Stimulated activated CD8-positive, alpha-beta memory T cell treated with anti-CD3 and anti-CD28 coated beads, Interleukin-15, amount 100 ng/mL, for 1 hour (primary cell): Measurements from ENCODE around the gene LYPD4.

Experiments
- DNase-seq: peaks from one replicate; pipeline ENCODE4 v3.0.0-alpha.2; 2020; ENCODE audit warnings: low read depth

The LYPD4 gene

GRCh38 chr19:41850381-41850780 lies 5.9 kb upstream of the LYPD4 start:
- no peak for DNase-seq

- DNase-seq = no peak
Measured at GRCh38 chr19:41849067-41849466, 4.6 kb upstream of the LYPD4 start.

- DNase-seq = no peak
Measured at GRCh38 chr19:41848666-41849065, 4.2 kb upstream of the LYPD4 start.

DNA sequence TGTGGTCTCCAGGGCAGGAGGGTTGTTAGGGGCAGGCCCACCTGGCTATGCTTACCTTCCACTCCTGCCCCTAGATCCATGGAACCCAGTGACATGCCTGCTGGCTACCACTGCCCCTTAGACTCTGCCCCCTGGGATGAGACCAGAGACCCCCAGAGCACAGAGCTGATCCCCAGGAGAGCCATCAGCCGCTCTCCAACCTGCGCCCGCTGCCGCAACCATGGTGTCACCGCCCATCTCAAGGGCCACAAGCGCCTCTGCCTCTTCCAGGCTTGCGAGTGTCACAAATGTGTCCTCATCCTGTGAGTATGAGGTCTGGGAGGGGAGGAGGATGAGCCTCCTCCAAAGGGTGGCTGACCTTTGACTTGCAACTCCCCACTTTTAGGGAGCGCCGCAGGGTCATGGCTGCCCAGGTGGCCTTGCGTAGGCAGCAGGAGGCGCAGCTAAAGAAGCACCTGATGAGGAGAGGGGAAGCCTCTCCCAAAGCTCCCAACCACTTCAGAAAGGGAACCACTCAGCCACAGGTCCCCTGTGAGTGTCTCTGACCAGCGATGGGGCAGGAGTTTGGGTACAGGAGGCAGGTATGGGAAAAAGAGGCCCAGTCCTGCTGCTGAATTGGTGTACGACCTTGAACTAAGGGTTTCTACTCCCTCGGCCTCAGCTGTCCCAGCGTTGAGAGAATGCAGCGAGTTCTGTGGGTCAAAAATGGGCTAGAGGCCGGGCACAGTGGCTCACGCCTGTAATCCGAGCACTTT lies 3.0 kb upstream of the LYPD4 start:
- no peak for DNase-seq

DNA sequence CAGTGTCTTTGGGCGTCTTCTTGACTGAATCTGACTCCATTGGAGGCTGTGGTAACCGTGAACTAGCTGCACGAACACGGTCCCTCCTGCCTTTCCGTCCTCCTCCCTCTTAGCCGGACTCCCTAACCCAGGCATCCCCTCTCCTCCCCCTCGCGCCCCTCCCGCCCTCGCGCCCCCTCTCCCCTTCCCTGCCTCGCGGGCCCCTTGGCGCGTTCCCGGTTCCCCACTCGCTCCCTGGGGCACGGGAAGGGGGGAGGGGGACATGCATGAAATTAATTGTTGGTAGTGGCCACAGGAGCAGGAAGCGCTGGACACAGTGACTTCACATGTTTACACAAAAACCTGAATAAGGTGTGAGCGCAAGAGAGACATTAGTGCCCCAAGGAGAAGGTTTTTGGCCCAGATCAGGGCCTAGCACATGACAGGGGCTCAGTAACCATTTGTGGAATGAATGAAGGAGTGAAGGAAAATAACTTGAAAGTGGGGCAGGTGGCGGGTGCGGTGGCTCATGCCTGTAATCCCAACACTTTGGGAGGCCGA lies 638 bp upstream of the LYPD4 start:
- DNase-seq = no peak

- DNase-seq = no peak
Measured at GRCh38 chr19:41845001-41845050, 343 bp upstream of the LYPD4 start, which contains the start of gene DMRTC2. DMRTC2 (plus strand) TSS chr19:41845042; CDS start chr19:41847429, 2,387 bp downstream.

- no peak for DNase-seq
Measured at GRCh38 chr19:41843371-41843770, 1.1 kb downstream of the LYPD4 start.

- DNase-seq = no peak
Measured at GRCh38 chr19:41839211-41839610, 5.3 kb downstream of the LYPD4 start.

- DNase-seq = no peak
Measured at GRCh38 chr19:41837981-41838708, 6.3 kb downstream of the LYPD4 start.

DNA sequence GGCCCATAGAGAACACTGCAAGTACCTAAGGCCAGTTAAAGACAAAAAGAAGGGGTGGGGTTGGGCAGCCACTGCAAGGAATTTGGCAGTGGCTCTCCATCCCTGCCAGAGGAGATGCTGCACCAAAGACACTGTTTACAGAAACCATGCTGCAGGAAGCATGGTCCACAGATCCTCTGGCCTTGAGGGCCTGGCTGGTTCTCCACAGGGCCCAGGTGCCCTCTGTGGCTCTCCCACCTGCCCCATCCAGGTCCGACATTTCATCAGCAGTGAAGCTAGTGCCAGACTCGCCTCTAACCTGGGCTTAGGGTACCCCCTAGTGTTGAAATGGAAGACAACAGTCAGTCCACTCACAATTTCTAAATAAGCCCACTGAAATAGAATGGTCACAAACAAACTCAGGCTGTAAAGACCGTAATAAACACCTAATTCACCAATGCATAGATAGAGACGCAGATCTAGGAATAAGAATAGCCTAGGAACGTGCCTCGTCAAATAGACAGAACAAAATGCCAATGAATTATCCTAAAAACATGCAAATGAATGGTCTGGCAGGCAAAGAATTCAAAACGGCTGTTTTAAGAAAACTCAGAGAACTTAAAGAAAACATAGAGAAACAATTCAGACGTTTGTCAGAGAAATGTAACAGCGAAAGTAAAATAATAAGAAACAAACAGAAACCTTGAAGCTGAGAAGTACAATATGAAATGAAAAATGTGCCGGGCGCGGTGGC lies 23.3 kb downstream of the LYPD4 start:
- no peak for DNase-seq

DNA sequence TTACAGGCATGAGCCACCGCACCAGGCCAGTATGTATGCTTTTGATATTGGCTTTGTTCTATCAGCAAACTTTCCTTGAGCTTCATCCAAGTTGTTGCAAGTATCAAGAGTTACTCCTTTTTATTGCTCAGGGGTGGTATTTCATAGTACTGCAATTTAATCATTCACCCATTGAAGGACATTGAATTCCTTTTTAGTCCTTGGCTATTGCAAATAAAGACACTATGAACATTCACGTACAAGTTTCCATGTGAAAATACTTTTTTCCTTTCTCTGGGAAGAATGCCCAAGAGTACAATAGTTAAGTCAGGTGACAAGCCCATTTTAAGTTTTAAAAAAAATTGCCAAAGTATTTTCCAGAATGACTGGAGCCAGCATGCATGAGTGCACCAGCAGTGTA lies 27.7 kb downstream of the LYPD4 start:
- DNase-seq = no peak

- DNase-seq = no peak
Measured at GRCh38 chr19:41815301-41815700, 29.2 kb downstream of the LYPD4 start.

DNA sequence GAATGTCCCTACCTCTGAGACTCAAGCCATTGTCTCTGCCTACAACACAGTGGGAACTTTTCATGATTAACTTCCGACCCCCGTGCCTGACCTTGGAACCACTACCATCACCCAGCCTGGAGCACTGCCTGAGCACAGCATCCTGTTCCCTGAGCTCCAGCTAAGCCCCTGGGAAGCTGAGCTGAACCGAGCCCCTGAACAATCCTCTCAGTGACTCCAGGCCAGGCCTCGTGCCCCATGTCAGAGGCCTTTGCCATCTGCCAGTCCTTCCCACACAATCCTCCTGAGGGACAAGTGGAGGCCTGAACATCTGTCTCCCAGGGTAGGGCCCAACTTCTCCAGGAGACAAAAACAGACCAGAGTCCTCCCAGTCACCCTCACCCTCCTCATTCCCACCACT lies 30.6 kb downstream of the LYPD4 start:
- DNase-seq = no peak

GRCh38 chr19:41811981-41812380 lies 32.5 kb downstream of the LYPD4 start:
- no peak for DNase-seq

GRCh38 chr19:41811036-41811435 lies 33.4 kb downstream of the LYPD4 start:
- no peak for DNase-seq

DNA sequence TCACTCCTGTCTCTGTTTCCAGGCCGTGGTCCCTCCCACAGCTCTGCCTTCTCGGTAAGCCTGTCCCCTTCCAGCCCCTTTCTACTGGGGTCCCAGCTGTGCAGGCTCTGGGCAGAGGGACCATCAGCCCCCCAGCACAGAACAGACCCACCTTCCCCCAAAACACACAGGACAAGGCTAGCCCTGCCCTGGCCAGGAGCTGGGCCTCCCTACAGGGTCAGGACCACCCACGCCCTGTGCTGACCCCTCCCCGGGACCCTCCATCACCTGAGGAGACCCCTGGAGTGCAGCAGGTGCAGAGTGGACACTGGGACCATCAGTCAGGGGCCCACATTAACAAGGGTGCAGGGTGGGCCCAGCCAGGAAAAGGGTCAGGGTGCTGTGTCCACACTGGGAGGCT lies 34.2 kb downstream of the LYPD4 start:
- no peak for DNase-seq

DNA sequence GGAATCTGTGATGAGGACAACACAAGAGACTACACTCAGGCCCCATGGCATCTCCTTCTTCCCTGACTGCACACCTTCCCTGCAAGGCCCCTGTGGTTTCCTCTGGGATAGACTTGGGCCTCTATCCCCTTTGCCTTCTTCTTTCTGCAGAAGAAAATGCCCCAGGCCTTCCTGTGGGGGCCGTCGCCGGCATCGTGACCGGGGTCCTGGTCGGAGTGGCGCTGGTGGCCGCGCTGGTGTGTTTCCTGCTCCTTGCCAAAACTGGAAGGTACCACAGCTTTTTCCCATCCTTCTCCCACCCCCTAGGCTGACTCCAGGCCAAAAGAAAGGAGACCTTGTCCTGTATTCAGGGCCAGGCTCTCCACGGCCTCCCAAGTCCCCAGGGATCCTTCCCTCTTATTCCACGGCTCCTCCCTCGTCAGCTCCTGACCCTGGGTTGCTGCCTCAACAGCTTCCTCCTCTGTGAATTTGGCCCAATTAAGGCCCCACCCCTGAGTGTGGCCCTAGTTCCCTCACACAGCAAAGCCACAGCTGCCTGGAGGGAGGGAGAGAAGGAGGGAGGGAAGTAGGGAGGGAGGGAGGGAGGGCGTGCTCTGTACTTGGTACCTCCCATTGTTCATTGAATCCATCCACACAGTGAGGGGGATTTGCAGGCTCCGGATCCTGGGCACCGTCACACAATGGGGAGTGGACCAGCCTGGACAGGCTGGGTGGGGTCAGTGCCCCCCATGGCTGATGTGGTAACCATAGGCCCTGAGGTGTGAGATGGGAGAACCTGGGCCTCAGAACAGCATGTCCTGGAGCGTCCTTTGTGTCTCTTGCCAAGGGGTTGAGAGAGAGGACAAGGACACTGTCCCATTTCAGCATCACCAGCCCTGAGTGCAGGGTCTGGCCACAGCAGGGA lies 35.6 kb downstream of the LYPD4 start:
- DNase-seq = no peak

DNA sequence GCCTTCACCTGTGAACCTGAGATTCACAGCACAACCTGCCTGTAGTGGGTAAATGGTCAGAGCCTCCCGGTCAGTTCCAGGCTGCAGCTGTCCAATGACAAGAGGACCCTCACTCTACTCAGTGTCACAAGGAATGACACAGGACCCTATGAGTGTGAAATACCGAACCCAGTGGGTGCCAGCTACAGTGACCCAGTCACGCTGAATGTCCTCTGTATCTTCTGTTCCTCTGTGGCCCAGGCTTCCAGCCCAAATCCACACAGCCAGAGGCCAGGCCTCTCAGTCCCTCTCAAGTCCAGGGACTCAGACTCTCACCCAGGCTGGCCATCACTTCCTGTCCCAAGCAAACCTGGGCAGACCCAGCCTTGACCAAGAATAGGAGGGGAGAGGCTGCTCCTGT lies 37.3 kb downstream of the LYPD4 start:
- no peak for DNase-seq

DNA sequence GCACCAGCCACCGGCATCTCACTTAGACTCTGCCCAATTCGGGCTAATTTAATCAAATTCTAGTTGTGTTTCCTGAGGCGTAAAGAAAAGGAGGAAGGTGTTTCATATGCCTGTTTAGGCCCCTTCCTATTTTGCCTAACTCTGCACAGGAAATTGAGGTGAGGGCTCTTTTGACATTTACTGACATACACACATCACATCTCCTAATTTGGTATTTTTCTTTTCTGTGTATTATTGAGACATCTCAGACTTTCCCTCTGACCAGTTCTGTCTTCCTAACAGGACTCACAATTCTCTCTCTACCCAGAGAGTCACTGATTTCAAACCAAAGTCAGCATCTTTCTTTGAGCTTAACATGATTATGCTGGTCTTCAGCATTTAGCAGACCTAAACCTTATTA lies 40.1 kb downstream of the LYPD4 start:
- DNase-seq = no peak

DNA sequence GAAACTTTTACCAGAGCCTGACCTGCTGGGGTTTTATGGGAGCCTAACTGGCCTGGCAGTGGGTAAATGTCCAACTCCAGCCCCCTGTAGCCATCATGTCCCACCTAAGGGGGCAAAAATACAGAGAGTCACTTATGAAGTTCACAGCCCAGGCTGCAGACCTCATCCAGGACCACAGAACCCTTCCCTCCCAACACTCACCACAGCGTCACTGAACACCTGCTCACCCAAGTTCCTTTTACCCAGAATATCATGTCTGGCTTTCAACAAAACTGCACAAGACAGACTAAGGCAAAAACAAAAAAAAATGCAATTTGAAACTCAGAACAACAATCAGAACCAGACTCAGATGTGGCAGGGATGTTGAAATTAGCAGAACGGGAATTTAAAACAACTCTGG lies 41.7 kb downstream of the LYPD4 start:
- DNase-seq = no peak

GRCh38 chr19:41801792-41802211 lies 42.7 kb downstream of the LYPD4 start:
- DNase-seq = no peak

GRCh38 chr19:41801031-41801430 lies 43.5 kb downstream of the LYPD4 start:
- no peak for DNase-seq
